GM19025 (cell line): Measurements from ENCODE around the gene PHACTR3.

ENCODE experiments used
- ATAC-seq: cut with Tn5 transposase; IDR thresholded peaks from one replicate; pipeline ENCODE4 v1.9.1; 2021; ENCODE audit warnings: mild to moderate bottlenecking, low read depth, moderate library complexity; ENCODE audit not compliant: unreplicated experiment

Gene PHACTR3

GRCh38 chr20:59643615-59644061 is 39.3 kb downstream of the PHACTR3 start:
- no peak for ATAC-seq

GRCh38 chr20:59644371-59644939 is 40.1 kb downstream of the PHACTR3 start:
- no peak for ATAC-seq

- no peak for ATAC-seq
These were observed 40.9 kb downstream of the PHACTR3 start for GRCh38 chr20:59645271-59645670.

GRCh38 chr20:59645761-59646171 is 41.4 kb downstream of the PHACTR3 start:
- no peak for ATAC-seq

GRCh38 chr20:59646487-59646886 is 42.1 kb downstream of the PHACTR3 start:
- no peak for ATAC-seq

- no peak for ATAC-seq
These were observed 42.9 kb downstream of the PHACTR3 start for GRCh38 chr20:59647271-59647670.

GRCh38 chr20:59648466-59649070 is 44.2 kb downstream of the PHACTR3 start:
- ATAC-seq: no peak

- no peak for ATAC-seq
These were observed 46.1 kb downstream of the PHACTR3 start for GRCh38 chr20:59650418-59650817.

- no peak for ATAC-seq
These were observed 48.0 kb downstream of the PHACTR3 start for GRCh38 chr20:59652381-59652780.

GRCh38 chr20:59656417-59656816 is 52.1 kb downstream of the PHACTR3 start:
- no peak for ATAC-seq

GRCh38 chr20:59657459-59658046 is 53.2 kb downstream of the PHACTR3 start:
- ATAC-seq: no peak

- ATAC-seq: no peak
These were observed 56.1 kb downstream of the PHACTR3 start for GRCh38 chr20:59660471-59660870.

GRCh38 chr20:59661153-59661552 is 56.8 kb downstream of the PHACTR3 start:
- ATAC-seq: no peak

- ATAC-seq: no peak
These were observed 57.3 kb downstream of the PHACTR3 start for GRCh38 chr20:59661621-59662020.

GRCh38 chr20:59662161-59662560 is 57.8 kb downstream of the PHACTR3 start:
- ATAC-seq: no peak

GRCh38 chr20:59662856-59663512 is 58.6 kb downstream of the PHACTR3 start:
- ATAC-seq: no peak

- no peak for ATAC-seq
These were observed 59.2 kb downstream of the PHACTR3 start for GRCh38 chr20:59663513-59664060.

GRCh38 chr20:59664421-59664941 is 60.1 kb downstream of the PHACTR3 start:
- ATAC-seq: no peak

- no peak for ATAC-seq
These were observed 61.6 kb downstream of the PHACTR3 start for GRCh38 chr20:59665656-59666555.

GRCh38 chr20:59666586-59666985 is 62.2 kb downstream of the PHACTR3 start:
- no peak for ATAC-seq
